K562 (cell line): ENCODE data around the gene PLCB4. TPM values are rescaled to one million over a fixed set of nuclear protein-coding genes. Genes with fewer than 3 reads are reported as not detected.

Source experiments
- ATAC-seq: fragments of 200-7000 bp; cut with Tn5 transposase; 3 replicates; pipeline ENCODE4 v1.9.1; 2020; ENCODE audit warnings: moderate library complexity
- BruUV-seq: library from RNA; stranded (reverse); fragments of 400-500 nt; replicated peaks from 2 replicates; lab custom pipeline; 2021; lab: Mats Ljungman, UMichigan
- CTCF ChIA-PET: fragments of 300-600 bp; formaldehyde crosslinking; extraction: SDS; loops from one replicate; lab custom pipeline; 2021; ENCODE audit warnings: low intra/inter-chr PET ratio; lab: Yijun Ruan, JAX
- POLR2A ChIA-PET: fragments of 300-600, 350-650 bp; sonication (Branson Sonifier 250); formaldehyde crosslinking; extraction: SDS; loops from one replicate; lab custom pipeline; 2021; ENCODE audit warnings: antibody characterized with exemption, inconsistent platforms; lab: Yijun Ruan, JAX
- DNase-seq, 4 experiments: peaks; one replicate each; pipeline versions ENCODE4 v3.0.0 to v3.0.0-alpha.2; 2011 to 2018; ENCODE audit warnings: low spot score in 3 of 4, mixed read lengths in 3 of 4; ENCODE audit errors: extremely low read depth in 1 of 4
- FAIRE-seq: peaks from 2 replicates; lab custom pipeline; 2011; peaks lifted over from hg19 to GRCh38; lab: Jason Lieb, UNC
- H2AFZ ChIP-seq: 2 replicates; pipeline ENCODE4 v1.6.0; 2011; ENCODE audit warnings: low read depth, low read length, control low read depth, inconsistent platforms
- H3K27ac ChIP-seq: fragments of 200-600 bp; 3 replicates; pipeline ENCODE4 v1.8.0; 2011; ENCODE audit warnings: low read depth, mild to moderate bottlenecking, control low read depth, inconsistent platforms, low read length, moderate library complexity, mixed read lengths; ENCODE audit errors: extremely low read depth
- H3K27me3 ChIP-seq, 2 experiments: fragments of 300-600 bp in 1 of 2; 2 replicates in 1 of 2; 3 replicates in 1 of 2; pipeline versions ENCODE4 v1.6.0 to v1.8.0; 2011; ENCODE audit warnings: inconsistent platforms in 2 of 2, low read length in 2 of 2, mild to moderate bottlenecking in 1 of 2, mixed read lengths in 1 of 2, moderate library complexity in 1 of 2; ENCODE audit not compliant: control insufficient read depth in 2 of 2, insufficient read depth in 2 of 2
- H3K36me3 ChIP-seq: fragments of 300-600 bp; 3 replicates; pipeline ENCODE4 v1.8.0; 2011; ENCODE audit warnings: mild to moderate bottlenecking, low read length, inconsistent platforms; ENCODE audit not compliant: control insufficient read depth, insufficient read depth
- H3K4me1 ChIP-seq, 2 experiments: fragments of 200-600 bp in 1 of 2; replicated peaks in 1 of 2; 2 replicates in 1 of 2; 3 replicates in 1 of 2; pipeline versions ENCODE4 v1.5.1 to v1.8.0; 2011; ENCODE audit warnings: inconsistent platforms in 2 of 2, low read length in 2 of 2, mild to moderate bottlenecking in 1 of 2, mixed read lengths in 1 of 2, moderate library complexity in 1 of 2; ENCODE audit not compliant: control insufficient read depth in 2 of 2, insufficient read depth in 2 of 2
- H3K4me2 ChIP-seq: 2 replicates; pipeline ENCODE4 v1.6.1; 2011; ENCODE audit warnings: low read length, control low read depth, inconsistent platforms, mixed read lengths; ENCODE audit not compliant: insufficient read depth
- H3K4me3 ChIP-seq: fragments of 200-600 bp; sonication (generic), shearing (Covaris generic); 2 replicates; pipeline ENCODE4 v1.5.1; 2016; ENCODE audit warnings: control low read depth, inconsistent platforms
- H3K79me2 ChIP-seq: fragments of 200-600 bp; 3 replicates; pipeline ENCODE4 v1.8.0; 2011; ENCODE audit warnings: low read length, inconsistent platforms; ENCODE audit not compliant: control insufficient read depth, insufficient read depth
- H3K9ac ChIP-seq, 2 experiments: 2 replicates each; pipeline versions ENCODE4 v1.6.0 to v1.6.1; 2011; ENCODE audit warnings: low read depth in 2 of 2, low read length in 2 of 2, control low read depth in 1 of 2, inconsistent platforms in 1 of 2, mild to moderate bottlenecking in 1 of 2, mixed read lengths in 1 of 2; ENCODE audit not compliant: insufficient read depth in 1 of 2
- H3K9me1 ChIP-seq: one replicate; pipeline ENCODE4 v1.6.0; 2011; ENCODE audit warnings: inconsistent platforms, mild to moderate bottlenecking, low read length, moderate library complexity; ENCODE audit not compliant: control insufficient read depth, insufficient read depth
- H3K9me3 ChIP-seq: replicated peaks from 2 replicates; pipeline ENCODE4 v1.5.1; 2011; ENCODE audit warnings: low read depth, low read length, inconsistent platforms; ENCODE audit not compliant: control insufficient read depth, insufficient read depth
- H4K20me1 ChIP-seq: replicated peaks from 2 replicates; pipeline ENCODE4 v1.6.1; 2011; ENCODE audit warnings: low read length, inconsistent platforms, mixed read lengths; ENCODE audit not compliant: control insufficient read depth, insufficient read depth
- CHCHD3 ChIP-seq: fragments of 250-450 bp; sonication (Bioruptor Pico); IDR thresholded peaks from 2 replicates; pipeline ENCODE4 v2.1.2; 2022; ENCODE audit warnings: mild to moderate bottlenecking
- CSDE1 ChIP-seq, 2 experiments: fragments of 450-650 bp; IDR thresholded peaks; 2 replicates each; pipeline ENCODE4 v1.6.1; 2016; ENCODE audit warnings: mild to moderate bottlenecking in 1 of 2
- MAZ ChIP-seq, 2 experiments: fragments of 450-650 bp in 1 of 2; sonication (generic) in 1 of 2; formaldehyde crosslinking; IDR thresholded peaks in 1 of 2; conservative IDR thresholded peaks in 1 of 2; 2 replicates each; pipeline versions ENCODE4 v1.4.0 to v1.5.0; 2020; ENCODE audit warnings: mild to moderate bottlenecking in 1 of 2, missing genetic modification reagents in 1 of 2
- SNAPC5 ChIP-seq: fragments of 250-450 bp; sonication (Bioruptor Pico); IDR thresholded peaks from 2 replicates; pipeline ENCODE4 v1.8.0; 2021; ENCODE audit warnings: moderate library complexity, mild to moderate bottlenecking, inconsistent platforms
- VEZF1 ChIP-seq: fragments of 200-800 bp; sonication (Bioruptor generic); IDR thresholded peaks from 2 replicates; pipeline ENCODE4 v1.6.1; 2017; ENCODE audit warnings: missing genetic modification characterization, missing compliant biosample characterization
- ZNF717 ChIP-seq: fragments of 250-450 bp; sonication (Bioruptor Pico); IDR thresholded peaks from 2 replicates; pipeline ENCODE4 v1.5.0; 2021
- WGBS: fragments of 100-300 bp; shearing (Covaris generic); methylation state at CpG from one replicate; pipeline ENCODE4 v1.1.6; 2016; ENCODE audit warnings: low coverage, mixed read lengths; ENCODE audit not compliant: insufficient coverage; ENCODE audit errors: missing lambda C conversion rate; 5-methylcytosine and 5-hydroxymethylcytosine counted together
- in situ Hi-C: fragments of 300-500 bp; cut with MboI; formaldehyde crosslinking; loops from 4 replicates; pipeline ENCODE4 v1.15.0; 2018; ENCODE audit warnings: inconsistent platforms, mixed read lengths
- intact Hi-C: fragments of 100-400 bp; cut with micrococcal nuclease; formaldehyde crosslinking; loops from 2 replicates; pipeline ENCODE4 v1.14.2; 2022
- polyA plus RNA-seq, 8 experiments: library from polyadenylated mRNA; depleted of rRNA in 4 of 8; stranded (reverse) in 5 of 8; unstranded in 3 of 8; fragments of >200 nt; fragmentation: Nextera tagmentation in 2 of 8; fragmentation: Illumina TruSeq in 1 of 8; extraction: Ambion mirVana in 2 of 8; extraction: Trizol in 1 of 8; gene quantifications; 2 replicates each; pipeline versions ENCODE4 v1.2.1 to v1.2.3, GENCODE V29; 2011 to 2014; ENCODE audit warnings: inconsistent platforms in 1 of 8, missing spikeins in 1 of 8
- total RNA-seq, 7 experiments: library from RNA; depleted of rRNA in 6 of 7; stranded (reverse); fragments of >200 nt in 6 of 7; fragmentation: Illumina TruSeq in 2 of 7; extraction: Trizol in 2 of 7; gene quantifications; 2 replicates each; pipeline versions ENCODE4 v1.2.1 to v1.2.3, GENCODE V29; 2011 to 2021; ENCODE audit warnings: low replicate concordance in 1 of 7

PLCB4 gene
- total and polyA plus RNA-seq, 9 of the 15 experiments (the other 6 are each of a cell fraction or from before 2014, with no cell fraction given): 0.20 to 2.9 (median 0.52) TPM

- TF ChIP-seq SNAPC5 (CRISPR knock-in tag) (no peak), VEZF1 (no peak), ZNF717 (no peak), CSDE1 (IDR thresholded peaks at IDR 0.05) (no peak), MAZ (CRISPR knock-in tag; conservative IDR thresholded peaks at IDR 0.05 in 1 of 2, IDR thresholded peaks at IDR 0.05 in 1 of 2) (no peak)
Measured at GRCh38 chr20:9032758-9033157, 36.1 kb upstream of the PLCB4 start (continued).

- POLR2A ChIA-PET: no interaction called here
- H3K27me3 ChIP-seq: no peaks in the 10 kb centered on the region
- ATAC-seq: no peak
- no peak for TF ChIP-seq CHCHD3 (CRISPR knock-in tag)
- TF ChIP-seq, all 486 proteins: peak for 0
- Histone ChIP-seq H2AFZ (no peak overlapping the region), H3K9ac (no peak overlapping the region), H3K4me3 (no peak overlapping the region), H3K36me3 (no peaks in the 10 kb centered on the region), H3K9me1 (no peaks in the 10 kb centered on the region), H3K4me1 (no peaks in the 10 kb centered on the region; a peak in 1 of 5 replicates), H4K20me1 (no peaks in the 10 kb centered on the region), H3K79me2 (no peaks in the 10 kb centered on the region), H3K27ac (no peak overlapping the region), H3K4me2 (no peak overlapping the region), H3K9me3 (no peaks in the 10 kb centered on the region)
- intact Hi-C loops: no loop called here
- in situ Hi-C loops: no loop called here
- CTCF ChIA-PET: no interaction called here
- no peak for DNase-seq
- 13% methylated on average over 3 of the region's 3 CpGs for WGBS
- no TSS peak for BruUV-seq
- FAIRE-seq: no peak
Measured at GRCh38 chr20:9035126-9035525, 33.8 kb upstream of the PLCB4 start.
